HEK293 (cell line): ENCODE measurements around the gene ANKRD40.

ENCODE experiments used
- CTCF ChIA-PET: fragments of 350-600 bp; formaldehyde crosslinking; extraction: SDS; loops from one replicate; lab custom pipeline; 2021; ENCODE audit warnings: antibody characterized with exemption; lab: Yijun Ruan, JAX
- POLR2A ChIA-PET: fragments of 300-600 bp; formaldehyde crosslinking; extraction: SDS; loops from one replicate; lab custom pipeline; 2020; ENCODE audit warnings: antibody characterized with exemption, inconsistent platforms; lab: Yijun Ruan, JAX
- H3K27ac ChIP-seq: fragments of 200-500 bp; sonication (Bioruptor generic); 2 replicates; pipeline ENCODE4 v1.5.1; 2014; ENCODE audit warnings: low read depth, low read length, control low read depth, inconsistent platforms; ENCODE audit errors: extremely low read depth
- H3K36me3 ChIP-seq, 2 experiments: fragments of 200-500 bp in 1 of 2; sonication (Bioruptor generic) in 1 of 2; 1 replicate in 1 of 2; 2 replicates in 1 of 2; pipeline ENCODE4 v1.5.1; 2014 to 2017; ENCODE audit warnings: inconsistent platforms in 2 of 2, low read length in 2 of 2; ENCODE audit not compliant: control insufficient read depth in 2 of 2, insufficient read depth in 1 of 2
- H3K4me1 ChIP-seq: fragments of 200-500 bp; sonication (Bioruptor generic); 2 replicates; pipeline ENCODE4 v1.5.1; 2014; ENCODE audit warnings: mild to moderate bottlenecking, low read length, inconsistent platforms; ENCODE audit not compliant: control insufficient read depth, insufficient read depth
- H3K4me3 ChIP-seq: 2 replicates; pipeline ENCODE4 v1.5.1; 2011; ENCODE audit warnings: low read depth, mild to moderate bottlenecking, control low read depth, low read length, moderate library complexity
- H3K9me3 ChIP-seq: fragments of 200-500 bp; sonication (Bioruptor generic); 2 replicates; pipeline ENCODE4 v1.5.1; 2014; ENCODE audit warnings: low read depth, low read length, inconsistent platforms; ENCODE audit not compliant: control insufficient read depth, insufficient read depth
- ELK4 ChIP-seq: IDR thresholded peaks from 2 replicates; pipeline ENCODE4 v1.6.1; 2011; ENCODE audit warnings: mild to moderate bottlenecking, low read depth, low read length, borderline replicate concordance
- PRDM10 ChIP-seq: fragments of 450-650 bp; formaldehyde crosslinking; IDR thresholded peaks from 2 replicates; pipeline ENCODE4 v1.5.1; 2016; ENCODE audit warnings: missing biosample characterization, missing genetic modification characterization
- SP7 ChIP-seq: fragments of 450-650 bp; formaldehyde crosslinking; IDR thresholded peaks from 2 replicates; pipeline ENCODE4 v1.5.1; 2016; ENCODE audit warnings: missing biosample characterization, missing genetic modification characterization
- TRIM28 ChIP-seq: IDR thresholded peaks from 2 replicates; pipeline ENCODE4 v1.6.1; 2011; ENCODE audit warnings: low read length, control low read depth, borderline replicate concordance
- ZBTB10 ChIP-seq: fragments of 450-650 bp; formaldehyde crosslinking; IDR thresholded peaks from 2 replicates; pipeline ENCODE4 v1.5.1; 2016; ENCODE audit warnings: missing biosample characterization, missing genetic modification characterization
- ZBTB20 ChIP-seq: fragments of 450-650 bp; formaldehyde crosslinking; IDR thresholded peaks from 2 replicates; pipeline ENCODE4 v1.5.1; 2016; ENCODE audit warnings: missing biosample characterization, missing genetic modification characterization
- ZFP3 ChIP-seq: fragments of 450-650 bp; formaldehyde crosslinking; IDR thresholded peaks from 2 replicates; pipeline ENCODE4 v1.5.1; 2016; ENCODE audit warnings: low read depth, missing biosample characterization, missing genetic modification characterization
- ZNF16 ChIP-seq: fragments of 450-650 bp; formaldehyde crosslinking; IDR thresholded peaks from 2 replicates; pipeline ENCODE4 v1.5.1; 2016; ENCODE audit warnings: low read depth, missing biosample characterization, missing genetic modification characterization
- ZNF169 ChIP-seq: fragments of 450-650 bp; formaldehyde crosslinking; IDR thresholded peaks from 2 replicates; pipeline ENCODE4 v1.5.1; 2016; ENCODE audit warnings: missing biosample characterization, missing genetic modification characterization
- ZNF239 ChIP-seq: fragments of 450-650 bp; formaldehyde crosslinking; IDR thresholded peaks from 2 replicates; pipeline ENCODE4 v1.5.1; 2016; ENCODE audit warnings: missing biosample characterization, missing genetic modification characterization
- ZNF398 ChIP-seq: fragments of 450-650 bp; formaldehyde crosslinking; IDR thresholded peaks from 2 replicates; pipeline ENCODE4 v1.5.1; 2017; ENCODE audit warnings: missing biosample characterization, missing genetic modification characterization
- ZNF664 ChIP-seq: fragments of 450-650 bp; formaldehyde crosslinking; IDR thresholded peaks from 2 replicates; pipeline ENCODE4 v1.5.1; 2016; ENCODE audit warnings: missing biosample characterization, missing genetic modification characterization
- TF ChIP-seq, protein P1 (sequence below): fragments of 450-650 bp; formaldehyde crosslinking; IDR thresholded peaks from 2 replicates; pipeline ENCODE4 v1.5.1; 2017; ENCODE audit warnings: missing biosample characterization, missing genetic modification characterization
- TF ChIP-seq, protein P2 (sequence below): fragments of 450-650 bp; formaldehyde crosslinking; IDR thresholded peaks from 2 replicates; pipeline ENCODE4 v1.5.1; 2016; ENCODE audit warnings: missing biosample characterization, missing genetic modification characterization
- TF ChIP-seq, protein P3 (sequence below): fragments of 450-650 bp; formaldehyde crosslinking; IDR thresholded peaks from 2 replicates; pipeline ENCODE4 v1.5.1; 2016; ENCODE audit warnings: missing biosample characterization, missing genetic modification characterization

The ANKRD40 gene

DNA sequence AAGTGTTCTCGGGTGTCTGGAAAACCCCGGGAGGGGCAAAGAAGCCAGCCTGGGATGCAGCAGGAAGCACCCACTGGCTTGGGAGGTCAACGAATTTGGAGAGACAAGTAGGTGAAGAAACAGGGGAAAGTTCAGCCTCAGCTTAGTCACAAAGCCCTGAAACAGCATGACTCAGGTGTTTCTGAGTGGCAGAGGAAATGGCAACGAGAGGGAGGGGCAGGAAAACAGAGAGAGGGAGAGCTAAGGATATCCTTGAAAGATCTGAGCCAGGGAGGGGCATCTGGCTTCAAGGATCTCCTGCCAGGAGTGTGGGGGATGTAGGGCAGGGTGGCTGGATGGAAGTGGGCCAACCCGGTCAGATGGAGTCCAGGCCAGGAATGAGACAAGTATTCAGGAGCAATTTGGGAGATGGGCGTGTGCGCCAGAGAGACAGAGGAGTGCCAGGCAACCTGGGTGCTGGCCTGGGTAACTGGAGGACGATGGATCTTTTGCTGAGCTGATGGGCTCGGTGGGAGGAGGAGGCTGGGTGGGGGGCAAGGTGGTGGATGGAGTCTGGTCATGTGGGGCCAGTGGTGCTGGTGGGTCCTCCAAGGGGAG lies 45.8 kb downstream of the ANKRD40 start:
- ChIA-PET CTCF (interaction anchor here (0.5 to 3.4 kb wide), 7 partner anchors 24 to 111 kb away, joined by 3 to 13 read pairs (median 4); no protein-coding TSS in a partner anchor), POLR2A (interaction anchor here (0.6 to 1.8 kb wide), 4 partner anchors 8 to 34 kb away, joined by 3 to 6 read pairs (median 4); no protein-coding TSS in a partner anchor)
- Histone ChIP-seq H3K36me3 (no peaks in the 10 kb centered on the region), H3K4me3 (no peak overlapping the region), H3K4me1 (no peaks in the 10 kb centered on the region; the same call in 1 of the 2 replicates), H3K9me3 (no peaks in the 10 kb centered on the region), H3K27ac (no peak overlapping the region)
- no peak for TF ChIP-seq ZNF16 (tag by site-specific recombination)
- peak; percentile 32; the same call in 1 of the 2 replicates for TF ChIP-seq PRDM10
- no peak for TF ChIP-seq ZNF239
- peak; percentile 31; the same call in 1 of the 2 replicates for TF ChIP-seq SP7 (tag by site-specific recombination)
- TF ChIP-seq TRIM28: no peak
- TF ChIP-seq ZBTB20: peak; percentile 69
- TF ChIP-seq, protein P1, sequence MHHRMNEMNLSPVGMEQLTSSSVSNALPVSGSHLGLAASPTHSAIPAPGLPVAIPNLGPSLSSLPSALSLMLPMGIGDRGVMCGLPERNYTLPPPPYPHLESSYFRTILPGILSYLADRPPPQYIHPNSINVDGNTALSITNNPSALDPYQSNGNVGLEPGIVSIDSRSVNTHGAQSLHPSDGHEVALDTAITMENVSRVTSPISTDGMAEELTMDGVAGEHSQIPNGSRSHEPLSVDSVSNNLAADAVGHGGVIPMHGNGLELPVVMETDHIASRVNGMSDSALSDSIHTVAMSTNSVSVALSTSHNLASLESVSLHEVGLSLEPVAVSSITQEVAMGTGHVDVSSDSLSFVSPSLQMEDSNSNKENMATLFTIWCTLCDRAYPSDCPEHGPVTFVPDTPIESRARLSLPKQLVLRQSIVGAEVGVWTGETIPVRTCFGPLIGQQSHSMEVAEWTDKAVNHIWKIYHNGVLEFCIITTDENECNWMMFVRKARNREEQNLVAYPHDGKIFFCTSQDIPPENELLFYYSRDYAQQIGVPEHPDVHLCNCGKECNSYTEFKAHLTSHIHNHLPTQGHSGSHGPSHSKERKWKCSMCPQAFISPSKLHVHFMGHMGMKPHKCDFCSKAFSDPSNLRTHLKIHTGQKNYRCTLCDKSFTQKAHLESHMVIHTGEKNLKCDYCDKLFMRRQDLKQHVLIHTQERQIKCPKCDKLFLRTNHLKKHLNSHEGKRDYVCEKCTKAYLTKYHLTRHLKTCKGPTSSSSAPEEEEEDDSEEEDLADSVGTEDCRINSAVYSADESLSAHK: no peak
- no peak for TF ChIP-seq ZNF169 (tag by site-specific recombination)
- TF ChIP-seq ZFP3 (tag by site-specific recombination): no peak
- TF ChIP-seq ZBTB10: no peak
- TF ChIP-seq, protein P2, sequence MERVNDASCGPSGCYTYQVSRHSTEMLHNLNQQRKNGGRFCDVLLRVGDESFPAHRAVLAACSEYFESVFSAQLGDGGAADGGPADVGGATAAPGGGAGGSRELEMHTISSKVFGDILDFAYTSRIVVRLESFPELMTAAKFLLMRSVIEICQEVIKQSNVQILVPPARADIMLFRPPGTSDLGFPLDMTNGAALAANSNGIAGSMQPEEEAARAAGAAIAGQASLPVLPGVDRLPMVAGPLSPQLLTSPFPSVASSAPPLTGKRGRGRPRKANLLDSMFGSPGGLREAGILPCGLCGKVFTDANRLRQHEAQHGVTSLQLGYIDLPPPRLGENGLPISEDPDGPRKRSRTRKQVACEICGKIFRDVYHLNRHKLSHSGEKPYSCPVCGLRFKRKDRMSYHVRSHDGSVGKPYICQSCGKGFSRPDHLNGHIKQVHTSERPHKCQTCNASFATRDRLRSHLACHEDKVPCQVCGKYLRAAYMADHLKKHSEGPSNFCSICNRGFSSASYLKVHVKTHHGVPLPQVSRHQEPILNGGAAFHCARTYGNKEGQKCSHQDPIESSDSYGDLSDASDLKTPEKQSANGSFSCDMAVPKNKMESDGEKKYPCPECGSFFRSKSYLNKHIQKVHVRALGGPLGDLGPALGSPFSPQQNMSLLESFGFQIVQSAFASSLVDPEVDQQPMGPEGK: peak; percentile 39; the same call in 1 of the 2 replicates
- TF ChIP-seq, protein P3, sequence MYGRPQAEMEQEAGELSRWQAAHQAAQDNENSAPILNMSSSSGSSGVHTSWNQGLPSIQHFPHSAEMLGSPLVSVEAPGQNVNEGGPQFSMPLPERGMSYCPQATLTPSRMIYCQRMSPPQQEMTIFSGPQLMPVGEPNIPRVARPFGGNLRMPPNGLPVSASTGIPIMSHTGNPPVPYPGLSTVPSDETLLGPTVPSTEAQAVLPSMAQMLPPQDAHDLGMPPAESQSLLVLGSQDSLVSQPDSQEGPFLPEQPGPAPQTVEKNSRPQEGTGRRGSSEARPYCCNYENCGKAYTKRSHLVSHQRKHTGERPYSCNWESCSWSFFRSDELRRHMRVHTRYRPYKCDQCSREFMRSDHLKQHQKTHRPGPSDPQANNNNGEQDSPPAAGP: peak; percentile 96
- TF ChIP-seq ZNF664 (tag by site-specific recombination): no peak
- TF ChIP-seq ZNF398 (tag by site-specific recombination): peak; percentile 29; the same call in 1 of the 2 replicates
- TF ChIP-seq ELK4: no peak
